Astrocyte of the spinal cord (primary cell): ENCODE measurements around the gene SCMH1.
"Not testable (repeated sequence)": the region's sequence is repeated elsewhere in the genome, so short reads cannot be mapped to it uniquely, and the experiment has no call there.

Source experiments
- DNase-seq: peaks from one replicate; pipeline ENCODE4 v3.0.0; 2011; ENCODE audit warnings: low read depth, low spot score
- H3K4me3 ChIP-seq: 2 replicates; pipeline ENCODE4 v1.5.1; 2011; ENCODE audit warnings: low read depth, mild to moderate bottlenecking, low read length, moderate library complexity
- in situ Hi-C: cut with HindIII; loops from 2 replicates; pipeline ENCODE4 v1.10.0; 2017; ENCODE audit warnings: low sequenced_read_pairs
- TF ChIP-seq, protein P1 (sequence below): IDR thresholded peaks from 2 replicates; pipeline ENCODE4 v1.5.1; 2012; ENCODE audit warnings: low read depth, mild to moderate bottlenecking, low read length, inconsistent platforms

The SCMH1 gene

DNA sequence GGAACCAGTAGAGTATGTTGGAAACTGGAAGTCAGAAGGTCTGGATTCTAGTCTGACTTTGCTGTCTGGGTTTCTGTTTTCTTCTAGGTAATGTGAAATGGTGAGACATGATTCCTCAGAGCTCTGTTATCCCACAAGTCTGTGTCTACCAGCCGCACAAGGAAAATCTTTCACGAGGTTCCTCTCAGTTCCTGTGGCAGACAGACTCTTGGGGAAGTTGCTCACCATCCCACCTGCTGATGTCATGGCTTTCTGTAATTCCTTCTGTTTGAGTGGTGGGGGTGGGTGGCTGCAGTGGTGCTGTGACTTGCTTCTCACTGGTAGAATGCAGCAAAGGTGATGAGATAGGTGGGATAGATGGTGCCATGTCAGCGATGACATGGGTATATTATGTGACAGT lies 17.1 kb upstream of the SCMH1 start:
- no peak for DNase-seq
- H3K4me3 ChIP-seq: no peak overlapping the region
- in situ Hi-C loops: no loop called here
- TF ChIP-seq, protein P1, sequence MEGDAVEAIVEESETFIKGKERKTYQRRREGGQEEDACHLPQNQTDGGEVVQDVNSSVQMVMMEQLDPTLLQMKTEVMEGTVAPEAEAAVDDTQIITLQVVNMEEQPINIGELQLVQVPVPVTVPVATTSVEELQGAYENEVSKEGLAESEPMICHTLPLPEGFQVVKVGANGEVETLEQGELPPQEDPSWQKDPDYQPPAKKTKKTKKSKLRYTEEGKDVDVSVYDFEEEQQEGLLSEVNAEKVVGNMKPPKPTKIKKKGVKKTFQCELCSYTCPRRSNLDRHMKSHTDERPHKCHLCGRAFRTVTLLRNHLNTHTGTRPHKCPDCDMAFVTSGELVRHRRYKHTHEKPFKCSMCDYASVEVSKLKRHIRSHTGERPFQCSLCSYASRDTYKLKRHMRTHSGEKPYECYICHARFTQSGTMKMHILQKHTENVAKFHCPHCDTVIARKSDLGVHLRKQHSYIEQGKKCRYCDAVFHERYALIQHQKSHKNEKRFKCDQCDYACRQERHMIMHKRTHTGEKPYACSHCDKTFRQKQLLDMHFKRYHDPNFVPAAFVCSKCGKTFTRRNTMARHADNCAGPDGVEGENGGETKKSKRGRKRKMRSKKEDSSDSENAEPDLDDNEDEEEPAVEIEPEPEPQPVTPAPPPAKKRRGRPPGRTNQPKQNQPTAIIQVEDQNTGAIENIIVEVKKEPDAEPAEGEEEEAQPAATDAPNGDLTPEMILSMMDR: no peak

DNA sequence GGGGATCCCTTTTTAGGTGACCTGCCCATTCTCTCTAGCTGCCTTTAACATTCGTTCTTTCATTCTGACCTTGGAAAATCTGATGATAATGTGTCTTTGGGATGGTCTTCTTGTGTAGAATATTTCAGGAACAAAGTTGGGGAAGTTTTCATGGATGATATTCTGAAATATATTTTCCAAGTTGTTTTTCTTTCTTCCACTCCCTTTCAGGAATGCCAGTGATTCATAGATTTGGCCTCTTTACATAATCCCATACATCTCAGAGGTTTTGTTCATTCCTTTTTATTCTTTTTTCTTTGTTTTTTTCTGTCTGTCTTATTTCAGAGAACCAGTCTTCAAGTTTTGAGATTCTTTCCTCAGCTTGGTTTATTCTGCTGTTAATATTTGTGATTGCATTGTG lies 13.9 kb upstream of the SCMH1 start:
- TF ChIP-seq, protein P1: no peak
- H3K4me3 ChIP-seq: no peak overlapping the region
- in situ Hi-C loops: no loop called here
- DNase-seq: peak; percentile 9

DNA sequence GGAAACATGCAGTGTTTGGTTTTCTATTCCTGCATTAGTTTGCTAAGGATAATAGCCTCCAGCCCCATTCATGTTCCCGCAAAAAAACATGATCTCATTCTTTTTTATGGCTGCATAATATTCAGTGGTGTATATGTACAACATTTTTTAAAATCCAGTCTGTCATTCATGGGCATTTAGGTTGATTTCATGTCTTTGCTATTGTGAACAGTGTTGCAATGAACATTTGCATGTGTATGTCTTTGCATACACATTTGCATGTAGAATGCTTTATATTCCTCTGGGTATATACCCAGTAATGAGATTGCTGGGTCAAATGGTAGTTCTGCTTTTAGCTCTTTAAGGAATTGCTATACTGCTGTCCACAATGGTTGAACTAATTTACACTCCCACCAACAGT lies 9.0 kb upstream of the SCMH1 start:
- in situ Hi-C loops, H3K4me3 ChIP-seq, DNase-seq: not testable (repeated sequence)

DNA sequence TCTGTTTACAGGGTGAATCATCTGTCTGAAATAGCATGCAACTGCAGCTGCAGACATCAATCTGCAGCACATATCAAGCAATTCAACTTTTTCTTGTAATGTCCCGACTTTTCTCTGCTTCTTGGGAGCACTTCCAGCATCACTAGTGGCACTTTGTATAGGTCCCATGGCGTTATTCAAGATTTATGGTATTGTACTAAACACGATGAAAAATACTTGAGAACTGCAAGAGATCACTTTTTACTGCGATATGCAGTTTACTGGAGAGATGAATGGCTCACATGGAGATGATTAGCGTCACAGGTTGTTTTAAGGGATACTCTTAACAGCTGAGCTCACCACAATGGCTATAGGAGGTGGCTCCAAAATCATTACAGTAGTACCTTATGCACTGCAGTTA lies 7.2 kb upstream of the SCMH1 start:
- DNase-seq: no peak
- in situ Hi-C loops: no loop called here
- TF ChIP-seq, protein P1: no peak
- H3K4me3 ChIP-seq: no peak overlapping the region

DNA sequence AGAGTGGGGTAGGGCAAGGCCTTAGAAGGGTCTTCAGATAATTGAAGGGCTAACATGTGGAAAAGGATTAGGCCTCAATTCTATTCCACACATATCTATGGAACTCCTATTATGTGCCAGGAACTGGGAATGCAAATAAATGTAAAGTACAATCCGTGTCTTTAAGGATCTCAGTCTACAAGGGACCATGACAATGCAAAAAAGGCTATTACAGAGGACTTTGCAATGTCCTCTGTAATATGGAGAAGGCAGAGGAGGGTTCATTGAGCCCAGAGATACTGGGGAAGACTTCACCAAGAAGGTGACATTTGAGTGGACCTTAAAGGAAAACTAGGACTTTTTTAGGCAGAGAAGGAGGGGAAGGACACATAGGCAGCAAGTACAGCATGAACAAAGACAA lies 4.5 kb upstream of the SCMH1 start:
- TF ChIP-seq, protein P1: no peak
- DNase-seq: no peak
- in situ Hi-C loops: no loop called here
- H3K4me3 ChIP-seq: no peak overlapping the region

DNA sequence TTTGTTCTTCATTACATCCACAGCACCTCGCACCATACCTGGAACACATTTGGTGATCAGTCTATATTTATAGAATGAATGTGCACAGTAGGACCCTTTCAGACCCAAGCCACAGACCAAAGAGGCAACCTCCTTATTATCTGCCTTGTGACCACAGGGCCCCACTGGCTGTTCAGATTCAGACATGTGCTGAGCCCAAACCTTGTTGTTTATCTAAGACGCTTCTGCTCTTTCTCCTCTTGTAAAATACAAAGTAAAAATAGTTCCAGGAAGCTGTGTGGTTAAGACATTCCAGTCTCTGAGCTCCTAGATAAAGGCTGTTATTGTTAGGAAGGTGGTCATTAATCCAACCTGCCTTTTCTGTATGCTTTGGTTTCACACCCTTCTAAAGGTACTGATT lies 3.6 kb upstream of the SCMH1 start:
- in situ Hi-C loops: no loop called here

DNA sequence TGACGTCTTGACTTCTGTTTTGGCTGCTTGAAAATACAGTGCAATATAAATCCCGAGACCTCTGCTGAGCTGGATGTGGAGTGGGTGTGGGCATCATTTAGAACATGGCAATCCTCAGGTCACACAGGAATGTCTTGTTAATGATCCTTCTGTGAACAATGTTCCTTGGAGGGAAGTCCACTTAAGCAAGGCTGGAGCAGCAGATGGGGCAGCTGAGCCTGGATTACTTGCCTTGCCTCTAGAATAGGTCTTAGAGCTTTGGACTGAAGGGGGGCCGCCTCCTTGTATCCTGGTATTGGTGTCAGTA lies 926 bp upstream of the SCMH1 start:
- TF ChIP-seq, protein P1: no peak
- no peak overlapping the region for H3K4me3 ChIP-seq
- DNase-seq: no peak
- in situ Hi-C loops: no loop called here

More for the DNA sequence above, 3.6 kb upstream of the SCMH1 start:
- TF ChIP-seq, protein P1: no peak
- H3K4me3 ChIP-seq: no peak overlapping the region
- DNase-seq: peak; percentile 37
